Renal cortex interstitium (tissue), 11 donors: ENCODE results near the gene NEK7. TPM values are rescaled to one million over a fixed set of nuclear protein-coding genes. Genes with fewer than 3 reads are reported as not detected.
"Not testable (repeated sequence)": the region's sequence is repeated elsewhere in the genome, so short reads cannot be mapped to it uniquely, and the experiment has no call there.

Source experiments
- DNase-seq, 11 donors: peaks; one replicate each; pipeline ENCODE4 v3.0.0-alpha.2; 2013; ENCODE audit warnings: low read depth in 9 of 11, low spot score in 4 of 11; ENCODE audit errors: extremely low read depth in 1 of 11
- polyA plus RNA-seq, 3 donors: library from polyadenylated mRNA; unstranded; fragments of 120-200 nt; gene quantifications; one replicate each; pipeline ENCODE4 v1.2.1, GENCODE V29; 2013; ENCODE audit not compliant: insufficient read length in 3 of 3

NEK7 gene
- polyA plus RNA-seq, 3 donors: 38.7 to 48.5 (median 47.6) TPM

DNA sequence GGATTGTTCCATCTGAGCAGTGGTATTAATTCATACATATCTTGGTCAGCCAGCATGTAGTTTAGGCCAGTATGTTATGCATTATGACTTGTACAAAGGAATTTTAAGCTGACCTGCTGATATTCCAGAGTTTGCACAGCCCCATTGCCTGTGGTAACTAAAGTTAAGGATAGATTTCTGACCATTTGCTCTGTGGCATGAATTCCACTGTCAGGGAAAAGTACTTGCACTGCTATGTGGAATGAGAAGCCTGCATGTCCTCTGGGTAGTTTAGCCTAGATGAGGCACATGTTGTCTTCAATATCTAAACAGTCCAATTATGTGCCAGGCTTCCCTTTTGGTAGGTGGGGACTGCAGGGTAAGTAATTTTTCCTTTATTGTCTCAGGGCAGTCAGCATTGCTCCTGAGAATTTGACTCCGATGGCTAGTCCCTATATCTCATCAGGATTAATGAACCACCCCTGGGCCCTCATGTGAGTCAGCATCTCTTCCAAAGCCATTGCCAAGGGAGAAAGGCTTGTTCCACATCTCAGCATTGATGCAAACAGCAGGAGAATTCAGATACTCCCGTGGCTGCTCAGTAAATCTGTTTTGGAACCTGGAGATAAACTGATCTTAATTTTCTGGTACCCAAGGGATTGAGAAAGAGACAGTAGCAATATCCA, 30.2 kb downstream of the NEK7 start:
- DNase-seq: no peak

DNA sequence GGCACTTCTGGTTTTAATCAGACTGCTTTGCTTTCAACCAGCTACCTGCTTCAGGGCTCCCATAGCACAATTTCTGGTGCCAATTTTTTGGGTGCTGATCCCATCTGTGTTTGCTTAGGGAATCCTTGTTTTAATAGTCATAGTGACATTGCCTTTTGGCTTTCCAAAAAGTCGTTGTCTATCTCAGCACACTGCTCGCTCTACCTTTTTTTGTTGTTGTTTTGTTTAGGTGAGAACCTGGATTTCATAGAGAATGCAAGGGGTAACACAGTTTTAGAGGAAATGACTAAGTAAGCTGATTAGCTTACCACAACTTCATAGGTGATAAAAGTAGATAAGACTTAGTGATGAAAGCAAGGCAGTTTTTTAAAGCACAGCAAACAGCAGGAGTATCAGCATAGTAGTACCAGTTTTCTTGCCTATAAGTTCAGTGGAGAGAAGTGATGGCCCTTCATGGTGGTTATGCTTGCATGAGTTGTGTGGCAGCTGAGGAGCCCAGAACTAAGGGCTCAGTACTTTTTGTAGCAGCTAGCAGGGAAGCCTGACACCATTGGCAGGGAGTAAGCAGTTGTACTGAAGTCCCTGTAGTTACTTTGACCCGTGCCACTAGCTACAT, 31.3 kb downstream of the NEK7 start:
- no peak for DNase-seq

DNA sequence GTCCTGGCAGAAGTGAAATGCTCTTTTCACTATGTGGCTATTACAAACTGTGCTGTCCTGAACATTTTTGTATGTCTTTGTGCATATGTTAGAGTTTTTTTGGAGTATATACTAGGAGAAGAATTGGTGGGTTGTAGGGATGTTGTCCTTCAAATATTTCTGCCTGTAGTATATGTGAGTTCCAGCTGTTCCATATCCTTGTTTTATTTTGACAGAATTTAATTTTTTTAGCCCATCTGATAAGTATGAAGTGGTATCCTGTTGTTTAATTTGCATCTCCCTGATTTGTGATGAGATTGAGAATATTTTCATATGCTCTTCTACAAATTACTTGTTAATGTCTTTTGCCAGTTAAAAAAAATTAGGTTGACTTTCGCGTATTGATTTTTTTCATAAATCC, 34.3 kb downstream of the NEK7 start:
- no peak for DNase-seq

DNA sequence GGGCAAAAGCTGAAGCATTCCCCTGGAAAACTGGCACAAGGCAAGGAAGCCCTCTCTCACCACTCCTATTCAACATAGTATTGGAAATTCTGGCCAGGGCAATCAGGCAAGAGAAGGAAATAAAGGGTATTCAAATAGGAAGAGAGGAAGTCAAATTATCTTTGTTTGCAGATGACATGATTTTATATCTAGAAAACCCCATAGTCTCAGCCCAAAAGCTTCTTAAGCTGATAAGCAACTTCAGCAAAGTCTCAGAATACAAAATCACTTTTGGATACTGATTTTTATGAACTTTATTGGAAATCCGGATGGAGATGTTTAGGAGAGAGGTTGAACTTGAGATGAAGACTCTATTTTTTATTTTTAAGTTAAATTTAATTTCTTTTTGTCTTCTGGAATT, 37.1 kb downstream of the NEK7 start:
- not testable (repeated sequence) for DNase-seq

DNA sequence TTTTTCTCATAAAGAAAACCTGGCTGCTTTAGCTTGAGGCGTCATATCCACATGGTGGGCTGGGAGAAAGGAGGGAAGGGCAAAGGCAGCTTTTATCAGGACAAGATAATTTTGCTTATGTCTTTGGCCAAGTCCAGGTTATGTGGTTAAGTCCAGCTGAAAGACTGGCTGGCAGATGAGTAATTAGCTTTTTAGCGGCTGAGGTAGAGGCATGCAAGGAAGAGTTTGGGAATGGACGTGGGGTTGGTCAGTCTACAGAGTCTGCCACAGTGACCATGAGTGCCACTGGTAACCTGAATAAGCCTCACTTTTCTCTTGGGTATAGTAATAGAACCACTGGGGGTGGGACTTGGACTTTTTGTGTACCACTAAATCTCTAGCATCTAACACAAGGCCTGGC, 39.8 kb downstream of the NEK7 start:
- no peak for DNase-seq

DNA sequence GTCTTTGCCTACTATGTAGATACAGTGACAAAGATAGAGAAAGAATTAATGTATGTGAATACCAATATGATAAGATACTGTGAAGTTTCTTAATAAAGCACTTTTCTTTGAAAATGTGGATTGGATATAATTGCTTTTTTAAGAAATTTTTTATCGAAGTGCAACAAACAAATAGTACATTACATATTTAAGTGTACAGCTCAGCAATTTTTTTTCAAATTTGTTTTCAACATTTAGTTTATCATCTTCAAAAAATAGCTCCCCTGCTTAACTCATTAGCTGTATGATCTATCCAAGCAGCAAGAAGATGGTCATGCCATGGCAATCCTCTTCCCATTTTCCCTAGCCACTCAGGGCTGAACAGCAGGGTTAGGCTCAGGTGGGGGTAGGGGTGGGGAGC, 40.5 kb downstream of the NEK7 start:
- no peak for DNase-seq

DNA sequence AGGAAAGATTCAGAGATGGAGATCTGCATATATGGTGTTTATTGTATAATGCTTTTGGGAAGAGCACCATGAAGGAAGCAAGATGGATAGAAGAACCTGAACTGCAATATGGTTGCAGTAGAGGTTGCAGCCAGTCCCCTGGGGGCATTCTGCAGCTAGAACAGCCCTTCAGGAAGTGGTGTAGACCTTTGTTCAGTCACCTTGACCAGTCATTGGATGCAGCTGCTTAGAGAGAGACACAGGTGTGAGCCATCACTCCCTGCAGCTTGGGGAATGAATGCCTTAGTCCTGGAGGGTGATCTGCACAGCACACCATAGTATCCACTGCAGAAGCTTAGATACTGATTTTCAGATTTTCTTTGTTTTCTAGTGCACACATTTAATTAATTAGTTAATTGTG, 42.3 kb downstream of the NEK7 start:
- DNase-seq: no peak

DNA sequence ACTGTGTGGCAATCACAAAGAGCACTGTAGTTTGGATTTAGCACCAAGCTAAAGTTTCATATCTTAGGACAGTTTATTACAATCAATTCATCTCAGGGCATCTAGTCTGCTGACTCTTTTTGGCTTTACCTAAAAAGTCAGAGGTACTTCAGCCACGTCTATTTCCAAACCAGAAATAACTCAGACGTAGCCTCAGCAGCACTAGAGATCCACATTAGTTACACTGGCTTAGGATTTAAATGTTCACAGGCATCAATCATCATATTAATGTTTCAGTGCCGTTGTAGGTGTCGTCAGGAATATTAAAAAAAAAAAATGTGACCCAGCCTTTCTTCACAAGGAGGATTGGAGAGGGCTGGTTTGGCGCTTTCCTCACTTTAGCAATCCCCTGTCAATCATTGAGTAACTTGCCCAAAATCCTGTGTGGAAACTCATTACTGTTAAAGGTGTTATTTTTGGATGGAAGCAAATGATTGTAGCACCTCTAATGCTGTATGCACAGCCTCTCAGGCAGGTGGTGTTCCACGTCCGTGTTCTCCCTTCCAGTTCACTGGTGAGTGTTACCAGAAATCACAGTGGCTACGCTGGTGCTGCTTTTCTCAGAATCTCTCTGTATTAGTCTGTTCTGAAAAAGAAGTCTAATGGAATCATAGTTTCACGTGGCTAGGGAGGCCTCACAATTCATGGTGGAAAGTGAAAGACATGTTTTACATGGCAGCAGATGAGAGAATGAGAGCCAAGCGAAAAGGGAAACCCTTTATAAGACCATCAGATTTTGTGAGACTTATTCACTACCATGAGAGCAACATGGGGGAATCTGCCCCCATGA, 45.4 kb downstream of the NEK7 start:
- DNase-seq: no peak

DNA sequence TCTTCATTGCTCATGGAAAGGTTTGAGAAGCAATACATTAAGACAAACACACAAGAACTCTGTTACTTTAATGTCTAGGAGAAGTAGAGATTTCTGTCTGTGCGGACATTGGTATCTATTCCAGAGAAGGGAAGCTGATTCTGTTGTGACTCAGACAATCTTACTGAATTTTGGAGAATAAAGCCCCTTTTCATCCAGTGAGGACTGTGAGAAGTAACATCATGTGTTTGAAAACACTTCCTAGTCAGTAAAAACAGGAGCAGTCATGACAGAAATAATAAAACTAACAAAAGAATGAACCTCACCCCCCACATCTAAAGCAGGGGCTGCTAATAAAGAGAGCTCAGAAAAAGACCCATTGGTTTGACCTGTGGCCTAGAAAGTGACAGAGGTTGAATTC, 46.6 kb downstream of the NEK7 start:
- DNase-seq: no peak

DNA sequence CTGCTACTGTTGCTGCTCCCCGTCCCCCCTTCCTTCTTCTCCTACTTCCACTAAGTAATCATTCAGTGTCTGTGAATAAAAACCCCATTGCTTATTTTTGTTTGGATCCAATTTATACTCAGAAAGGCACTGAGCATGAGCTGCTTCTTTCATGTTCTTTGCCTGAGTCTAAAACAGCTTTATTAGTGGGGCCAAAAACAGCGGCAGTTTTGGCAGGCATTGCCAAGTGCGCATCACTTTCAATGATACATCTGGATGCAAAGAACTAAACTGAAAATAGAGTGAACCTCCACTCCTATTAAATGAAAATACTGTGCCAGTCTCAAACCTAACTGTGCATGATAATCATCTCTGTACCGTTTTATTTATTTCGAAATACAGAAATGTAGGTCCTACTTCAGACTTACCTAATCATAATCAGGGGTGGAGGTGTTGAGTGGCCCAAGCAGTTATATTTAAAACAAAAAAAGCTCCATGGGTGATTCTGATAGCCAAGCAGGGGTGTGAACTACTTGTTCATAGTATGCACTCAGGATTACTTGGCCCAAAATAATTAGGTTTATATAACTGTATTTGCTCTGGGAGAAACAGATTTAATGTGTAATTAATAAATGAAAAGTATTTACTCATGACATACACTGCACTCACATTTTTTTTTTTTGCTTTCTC, 48.4 kb downstream of the NEK7 start:
- DNase-seq: no peak

DNA sequence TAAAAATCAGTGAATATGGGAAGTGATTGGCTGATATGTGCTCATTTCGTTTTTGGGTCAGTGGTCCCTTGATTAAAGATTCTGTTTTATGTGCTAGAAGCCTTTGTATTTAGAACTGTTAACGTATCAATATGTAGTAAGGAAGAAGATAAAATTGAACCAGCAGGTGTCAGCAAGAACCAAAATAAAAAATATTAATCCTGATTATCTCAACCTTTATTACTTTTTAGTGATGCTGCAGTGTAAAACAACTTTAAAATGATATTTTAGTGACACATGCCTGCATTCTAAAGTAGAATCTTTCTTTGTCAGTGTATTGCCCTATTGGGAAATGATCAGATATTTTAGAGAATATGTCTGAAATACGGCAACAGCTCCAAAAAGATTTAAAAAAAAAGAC, 49.5 kb downstream of the NEK7 start:
- DNase-seq: no peak

DNA sequence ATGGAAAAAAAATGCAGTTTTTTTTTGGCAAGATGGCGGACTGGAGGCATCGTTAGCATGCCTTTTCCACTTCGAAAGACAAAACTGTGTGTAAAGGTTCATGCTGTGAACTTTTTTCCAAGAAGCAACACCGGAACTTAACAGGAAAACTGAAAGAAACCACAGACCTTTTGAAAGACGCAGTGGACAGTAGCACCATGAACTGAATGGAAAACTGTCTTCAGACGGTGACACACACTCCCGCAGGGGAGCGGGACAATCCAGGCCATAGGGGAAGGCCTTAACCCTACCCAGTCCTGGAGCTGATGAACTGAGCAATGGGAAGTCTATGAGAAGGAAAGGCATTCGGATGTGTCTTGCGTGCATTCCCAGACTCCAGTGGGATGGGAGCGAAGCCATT, 54.9 kb downstream of the NEK7 start:
- DNase-seq: no peak

DNA sequence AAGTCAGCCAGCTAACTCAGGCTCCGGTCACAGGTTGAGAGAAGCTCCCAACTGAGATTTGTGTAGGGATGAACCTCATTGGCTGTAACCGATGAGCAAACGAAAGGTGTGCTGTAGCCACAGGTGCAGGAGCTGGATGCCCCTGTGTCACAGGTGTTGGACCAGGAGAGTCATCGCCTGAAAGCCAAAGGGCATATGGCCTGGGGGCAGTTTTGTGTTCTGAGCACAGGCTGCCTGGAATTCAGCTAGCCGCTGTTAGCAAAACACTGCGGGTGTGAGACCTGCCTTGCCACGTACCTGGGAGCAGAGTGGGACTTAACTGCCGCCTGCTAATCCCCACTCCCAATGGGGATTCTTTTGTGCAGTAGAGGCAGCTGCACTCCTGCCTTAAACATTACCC, 55.3 kb downstream of the NEK7 start:
- DNase-seq: no peak

DNA sequence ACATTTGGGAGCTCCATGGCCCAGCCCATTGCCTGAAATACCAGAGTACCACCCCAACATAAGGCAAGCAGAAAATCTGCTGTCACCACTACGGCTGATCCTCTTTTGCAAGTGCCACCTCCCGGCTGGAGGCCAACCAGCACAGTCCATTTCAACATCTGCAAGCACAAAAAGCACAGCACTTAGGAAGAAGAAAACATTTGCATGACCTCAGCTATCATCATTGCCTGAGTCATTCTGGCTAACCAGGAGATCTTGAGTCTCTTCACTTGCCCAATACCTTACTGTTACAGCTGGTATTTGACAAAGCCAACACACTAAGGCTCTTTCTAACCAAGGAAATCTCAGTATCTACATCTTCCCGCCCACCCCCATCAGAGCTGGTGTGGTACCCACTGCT, 55.9 kb downstream of the NEK7 start:
- no peak for DNase-seq

DNA sequence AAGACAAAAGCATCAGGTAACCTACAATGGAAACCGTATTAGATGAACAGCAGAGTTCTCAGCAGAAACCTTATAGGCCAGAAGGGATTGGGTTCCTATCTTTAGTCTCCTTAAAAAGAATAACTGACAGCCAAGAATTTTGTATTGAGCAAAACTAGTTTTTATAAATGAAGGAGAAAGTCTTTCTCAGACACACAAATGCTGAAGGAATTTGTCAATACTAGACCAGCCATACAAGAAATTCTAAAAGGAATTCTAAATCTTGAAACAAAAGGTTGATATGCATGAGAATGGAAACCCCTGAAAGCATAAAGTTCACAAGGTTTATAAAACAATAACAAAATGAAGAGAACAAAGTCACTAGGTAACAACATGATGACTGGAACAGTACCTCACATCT, 58.1 kb downstream of the NEK7 start:
- no peak for DNase-seq

DNA sequence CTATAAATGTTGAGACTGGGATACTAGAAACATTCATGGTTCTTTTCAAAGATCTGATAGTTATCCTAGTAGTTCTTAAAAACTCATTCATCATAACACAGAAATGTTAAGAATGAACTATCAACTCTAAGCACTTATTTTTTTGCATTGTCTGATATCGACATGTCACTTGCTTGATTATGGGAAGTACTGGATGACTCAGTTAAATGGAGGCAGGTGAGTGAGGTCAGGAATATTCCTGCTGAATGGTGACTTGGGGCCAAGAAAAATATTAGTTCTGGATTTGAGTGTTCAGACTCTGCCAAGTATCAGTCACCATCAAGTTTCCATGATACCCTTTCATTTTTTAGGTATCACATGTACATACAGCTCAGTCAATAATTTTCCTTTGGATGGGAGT, 63.6 kb downstream of the NEK7 start:
- DNase-seq: no peak

DNA sequence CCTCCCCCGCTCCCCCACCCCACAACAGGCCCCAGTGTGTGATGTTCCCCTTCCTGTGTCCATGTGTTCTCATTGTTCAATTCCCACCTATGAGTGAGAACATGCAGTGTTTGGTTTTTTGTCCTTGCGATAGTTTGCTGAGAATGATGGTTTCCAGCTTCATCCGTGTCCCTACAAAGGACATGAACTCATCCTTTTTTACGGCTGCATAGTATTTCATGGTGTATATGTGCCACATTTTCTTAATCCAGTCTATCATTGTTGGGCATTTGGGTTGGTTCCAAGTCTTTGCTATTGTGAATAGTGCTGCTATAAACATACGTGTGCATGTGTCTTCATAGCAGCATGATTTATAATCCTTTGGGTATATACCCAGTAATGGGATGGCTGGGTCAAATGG, 70.2 kb downstream of the NEK7 start:
- not testable (repeated sequence) for DNase-seq

DNA sequence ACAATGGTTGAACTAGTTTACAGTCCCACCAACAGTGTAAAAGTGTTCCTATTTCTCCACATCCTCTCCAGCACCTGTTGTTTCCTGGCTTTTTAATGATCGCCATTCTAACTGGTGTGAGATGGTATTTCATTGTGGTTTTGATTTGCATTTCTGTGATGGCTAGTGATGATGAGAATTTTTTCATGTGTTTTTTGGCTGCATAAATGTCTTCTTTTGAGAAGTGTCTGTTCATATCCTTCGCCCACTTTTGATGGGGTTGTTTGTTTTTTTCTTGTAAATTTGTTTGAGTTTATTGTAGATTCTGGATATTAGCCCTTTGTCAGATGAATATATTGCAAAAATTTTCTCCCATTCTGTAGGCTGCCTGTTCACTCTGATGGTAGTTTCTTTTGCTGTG, 70.7 kb downstream of the NEK7 start:
- DNase-seq: not testable (repeated sequence)

DNA sequence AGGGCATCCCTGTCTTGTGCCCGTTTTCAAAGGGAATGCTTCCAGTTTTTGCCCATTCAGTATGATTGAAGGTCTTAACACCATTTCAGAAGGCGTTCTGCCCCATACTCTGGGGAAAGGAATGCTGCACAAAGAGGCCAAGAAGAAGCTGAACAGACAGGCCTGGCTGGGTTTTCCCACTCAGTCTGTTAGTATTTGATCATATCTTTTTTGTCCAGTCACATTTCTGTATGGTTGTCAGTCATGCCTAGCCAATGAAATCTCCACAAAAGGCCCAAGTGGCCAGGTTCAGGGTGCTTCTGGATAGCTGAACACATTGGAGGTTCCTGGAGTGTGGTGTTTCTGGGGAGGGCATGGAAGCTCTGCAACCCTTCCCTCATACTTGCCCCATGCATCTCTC, 72.1 kb downstream of the NEK7 start:
- DNase-seq: no peak

DNA sequence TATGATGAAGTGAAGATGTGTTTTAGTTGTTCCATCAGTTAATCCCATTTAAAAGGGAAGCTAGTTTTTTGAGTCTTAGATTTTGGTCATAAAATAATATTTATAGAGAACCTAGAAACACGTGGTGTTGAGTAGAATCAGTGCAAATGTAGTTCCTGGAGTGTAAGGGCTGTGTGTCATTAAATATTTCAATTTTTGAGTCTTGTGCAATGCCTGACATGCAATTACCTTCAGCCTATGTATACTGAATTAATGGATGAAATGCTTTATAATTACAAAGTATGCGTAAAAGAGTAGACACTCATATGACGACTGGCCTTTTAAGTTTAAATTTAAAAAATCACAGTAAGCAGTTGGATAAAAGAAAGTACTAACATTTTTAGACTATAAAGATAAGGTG, 75.0 kb downstream of the NEK7 start:
- DNase-seq: no peak
